Neuronal stem cell (in vitro differentiated cells): ENCODE results near the gene PIGP.

Experiments
- DNase-seq: peaks from one replicate; pipeline ENCODE4 v3.0.0-alpha.2; 2013; ENCODE audit warnings: low spot score
- H2AFZ ChIP-seq: one replicate; pipeline ENCODE4 v1.6.1; 2013; ENCODE audit warnings: mild to moderate bottlenecking, low read length, inconsistent platforms
- H2AK5ac ChIP-seq: 2 replicates; pipeline ENCODE4 v1.6.1; 2013; ENCODE audit warnings: low read depth, mild to moderate bottlenecking, inconsistent platforms, low read length, moderate library complexity, mixed read lengths
- H2BK120ac ChIP-seq: 2 replicates; pipeline ENCODE4 v1.6.1; 2013; ENCODE audit warnings: low read depth, mild to moderate bottlenecking, inconsistent platforms, low read length, moderate library complexity, mixed read lengths
- H2BK12ac ChIP-seq: one replicate; pipeline ENCODE4 v1.6.1; 2013; ENCODE audit warnings: low read length, inconsistent platforms
- H2BK15ac ChIP-seq: 2 replicates; pipeline ENCODE4 v1.6.1; 2013; ENCODE audit warnings: mild to moderate bottlenecking, low read length, inconsistent platforms, mixed read lengths
- H2BK5ac ChIP-seq: one replicate; pipeline ENCODE4 v1.6.1; 2013; ENCODE audit warnings: inconsistent platforms, mild to moderate bottlenecking, low read length, moderate library complexity
- H3K14ac ChIP-seq: one replicate; pipeline ENCODE4 v1.6.1; 2013; ENCODE audit warnings: low read length, inconsistent platforms
- H3K18ac ChIP-seq: 2 replicates; pipeline ENCODE4 v1.6.1; 2013; ENCODE audit warnings: low read length, inconsistent platforms
- H3K23ac ChIP-seq: 2 replicates; pipeline ENCODE4 v1.6.1; 2013; ENCODE audit warnings: low read depth, mild to moderate bottlenecking, mixed read lengths, low read length, inconsistent platforms; ENCODE audit not compliant: poor library complexity
- H3K27ac ChIP-seq: replicated peaks from 3 replicates; pipeline ENCODE4 v1.5.1; 2013; ENCODE audit warnings: low read length, inconsistent platforms
- H3K27me3 ChIP-seq, 3 experiments: 2 replicates each; pipeline ENCODE4 v1.6.1; 2013; ENCODE audit warnings: low read length in 3 of 3, mild to moderate bottlenecking in 2 of 3, inconsistent platforms in 1 of 3, low read depth in 1 of 3, mixed read lengths in 1 of 3, moderate library complexity in 1 of 3; ENCODE audit not compliant: control insufficient read depth in 3 of 3, insufficient read depth in 3 of 3
- H3K36me3 ChIP-seq, 2 donors: replicated peaks in 1 of 2; 2 replicates each; pipeline ENCODE4 v1.6.1; 2013; ENCODE audit warnings: low read length in 2 of 2; ENCODE audit not compliant: control insufficient read depth in 2 of 2, insufficient read depth in 2 of 2
- H3K4ac ChIP-seq: 2 replicates; pipeline ENCODE4 v1.6.1; 2013; ENCODE audit warnings: inconsistent platforms, mild to moderate bottlenecking, low read length, moderate library complexity
- H3K4me1 ChIP-seq, 2 donors: 1 replicate in 1 of 2; 2 replicates in 1 of 2; pipeline ENCODE4 v1.6.1; 2013; ENCODE audit warnings: low read length in 2 of 2, low read depth in 1 of 2; ENCODE audit not compliant: control insufficient read depth in 2 of 2, insufficient read depth in 1 of 2
- H3K4me2 ChIP-seq: one replicate; pipeline ENCODE4 v1.6.1; 2013; ENCODE audit warnings: mild to moderate bottlenecking, low read length, inconsistent platforms; ENCODE audit not compliant: insufficient read depth, poor library complexity, severe bottlenecking
- H3K4me3 ChIP-seq, 2 donors: 2 replicates each; pipeline ENCODE4 v1.5.1; 2013; ENCODE audit warnings: low read length in 2 of 2, mild to moderate bottlenecking in 2 of 2, inconsistent platforms in 1 of 2, moderate library complexity in 1 of 2
- H3K79me1 ChIP-seq: one replicate; pipeline ENCODE4 v1.6.1; 2013; ENCODE audit warnings: low read depth, mild to moderate bottlenecking, inconsistent platforms, low read length, moderate library complexity
- H3K9ac ChIP-seq: one replicate; pipeline ENCODE4 v1.6.1; 2013; ENCODE audit warnings: mild to moderate bottlenecking, low read depth, low read length, inconsistent platforms; ENCODE audit not compliant: poor library complexity
- H3K9me3 ChIP-seq, 2 donors: replicated peaks in 1 of 2; 2 replicates each; pipeline versions ENCODE3 to v1.6.1; 2013; ENCODE audit warnings: low read length in 2 of 2, mild to moderate bottlenecking in 2 of 2, inconsistent platforms in 1 of 2, low read depth in 1 of 2, mixed read lengths in 1 of 2, moderate library complexity in 1 of 2; ENCODE audit not compliant: control insufficient read depth in 2 of 2, insufficient read depth in 1 of 2
- H4K8ac ChIP-seq: one replicate; pipeline ENCODE4 v1.6.1; 2013; ENCODE audit warnings: low read depth, mild to moderate bottlenecking, inconsistent platforms, low read length, moderate library complexity
- H4K91ac ChIP-seq: one replicate; pipeline ENCODE4 v1.6.1; 2013; ENCODE audit warnings: low read length, low read depth, mild to moderate bottlenecking, inconsistent platforms; ENCODE audit not compliant: poor library complexity
- WGBS, 2 donors: extraction: QIAGEN DNeasy Blood & Tissue Kit; methylation state at CpG; one replicate each; pipeline ENCODE4 v1.1.7; 2013; ENCODE audit warnings: missing lambda C conversion rate in 2 of 2, mixed read lengths in 1 of 2; ENCODE audit not compliant: insufficient read length in 2 of 2, insufficient replicate concordance in 1 of 2; ENCODE audit errors: extremely low coverage in 2 of 2; 5-methylcytosine and 5-hydroxymethylcytosine counted together

Gene PIGP

GRCh38 chr21:37095821-37096220 lies 22.9 kb upstream of the PIGP start:
- H3K9me3 ChIP-seq, result peaks cover 0 to 4% of the 10 kb centered on the region in 2 donors
- no peak overlapping the region for H2BK120ac ChIP-seq
- H3K23ac ChIP-seq, result no peak overlapping the region
- H2AK5ac ChIP-seq, result no peak overlapping the region
- no peak overlapping the region for H4K91ac ChIP-seq
- no CpG with 5 or more reads among the region's 4 CpGs for WGBS, 2 donors
- H3K4me3 ChIP-seq, result no peak overlapping the region
- H3K4me1 ChIP-seq, result peaks cover 0 to 3% of the 10 kb centered on the region in 2 donors
- no peak for DNase-seq
- no peak overlapping the region for H3K4me2 ChIP-seq
- H2AFZ ChIP-seq, result no peak overlapping the region
- no peak overlapping the region for H3K9ac ChIP-seq
- H3K79me1 ChIP-seq, result no peaks in the 10 kb centered on the region
- no peak overlapping the region for H3K14ac ChIP-seq
- H2BK5ac ChIP-seq, result no peak overlapping the region
- H2BK15ac ChIP-seq, result no peak overlapping the region
- H3K4ac ChIP-seq, result no peak overlapping the region
- H3K36me3 ChIP-seq, result peaks cover 13 to 96% of the 10 kb centered on the region in 2 donors
- no peak overlapping the region for H3K18ac ChIP-seq
- H3K27me3 ChIP-seq, result no peaks in the 10 kb centered on the region
- no peak overlapping the region for H4K8ac ChIP-seq
- H2BK12ac ChIP-seq, result no peak overlapping the region
- peak overlapping the region; percentile 9 for H3K27ac ChIP-seq

GRCh38 chr21:37093977-37094376 lies 21.1 kb upstream of the PIGP start:
- no peak overlapping the region for H3K4me3 ChIP-seq
- no peak overlapping the region for H3K9ac ChIP-seq
- no peak overlapping the region for H2AK5ac ChIP-seq
- no peak overlapping the region for H4K91ac ChIP-seq
- peaks cover 11 to 96% of the 10 kb centered on the region in 2 donors for H3K36me3 ChIP-seq
- H4K8ac ChIP-seq, result no peak overlapping the region
- H3K23ac ChIP-seq, result no peak overlapping the region
- no peak overlapping the region for H2BK5ac ChIP-seq
- no peak overlapping the region for H2BK15ac ChIP-seq
- no peak overlapping the region for H2AFZ ChIP-seq
- H3K4ac ChIP-seq, result no peak overlapping the region
- H3K14ac ChIP-seq, result no peak overlapping the region
- no peak overlapping the region for H3K18ac ChIP-seq
- H3K27ac ChIP-seq, result no peak overlapping the region
- H3K4me1 ChIP-seq, result peaks cover 0 to 3% of the 10 kb centered on the region in 2 donors
- no peak overlapping the region for H2BK120ac ChIP-seq
- peaks cover 0 to 10% of the 10 kb centered on the region in 2 donors for H3K9me3 ChIP-seq
- H3K4me2 ChIP-seq, result no peak overlapping the region
- no peak overlapping the region for H2BK12ac ChIP-seq
- DNase-seq, result no peak
- no peaks in the 10 kb centered on the region for H3K79me1 ChIP-seq
- no peaks in the 10 kb centered on the region for H3K27me3 ChIP-seq

- no peak overlapping the region for H3K27ac ChIP-seq
- no peak overlapping the region for H3K14ac ChIP-seq
- no peak overlapping the region for H3K23ac ChIP-seq
- H3K9me3 ChIP-seq, result peaks cover 0 to 13% of the 10 kb centered on the region in 2 donors
- peaks cover 2 to 74% of the 10 kb centered on the region in 2 donors for H3K36me3 ChIP-seq
- no peak overlapping the region for H2BK15ac ChIP-seq
- H2AFZ ChIP-seq, result no peak overlapping the region
- no peak overlapping the region for H2BK120ac ChIP-seq
- H4K91ac ChIP-seq, result no peak overlapping the region
- no CpG with 5 or more reads among the region's 5 CpGs for WGBS, 2 donors
- no peak overlapping the region for H3K4ac ChIP-seq
- H3K9ac ChIP-seq, result no peak overlapping the region
- H3K27me3 ChIP-seq, result no peaks in the 10 kb centered on the region
- no peak overlapping the region for H4K8ac ChIP-seq
- H3K79me1 ChIP-seq, result no peaks in the 10 kb centered on the region
- no peak overlapping the region for H2BK12ac ChIP-seq
- H3K4me2 ChIP-seq, result no peak overlapping the region
- no peak overlapping the region for H2AK5ac ChIP-seq
- no peak overlapping the region for H2BK5ac ChIP-seq
- H3K4me3 ChIP-seq, result no peak overlapping the region
- no peaks in the 10 kb centered on the region for H3K4me1 ChIP-seq
- H3K18ac ChIP-seq, result no peak overlapping the region
- no peak for DNase-seq
These were observed 15.4 kb upstream of the PIGP start for GRCh38 chr21:37088186-37088735.

GRCh38 chr21:37087188-37087587 lies 14.3 kb upstream of the PIGP start:
- H3K9me3 ChIP-seq, result peaks cover 0 to 17% of the 10 kb centered on the region in 2 donors
- no peak for DNase-seq
- no peak overlapping the region for H3K4ac ChIP-seq
- no peaks in the 10 kb centered on the region for H3K4me1 ChIP-seq
- no peak overlapping the region for H3K14ac ChIP-seq
- H3K36me3 ChIP-seq, result peaks cover 2 to 66% of the 10 kb centered on the region in 2 donors
- no peaks in the 10 kb centered on the region for H3K79me1 ChIP-seq
- no peak overlapping the region for H2AFZ ChIP-seq
- H3K27me3 ChIP-seq, result no peaks in the 10 kb centered on the region
- no peak overlapping the region for H3K27ac ChIP-seq
- no peak overlapping the region for H2BK15ac ChIP-seq
- H2AK5ac ChIP-seq, result no peak overlapping the region
- H4K8ac ChIP-seq, result no peak overlapping the region
- H4K91ac ChIP-seq, result no peak overlapping the region
- H3K9ac ChIP-seq, result no peak overlapping the region
- no peak overlapping the region for H3K23ac ChIP-seq
- no peak overlapping the region for H2BK120ac ChIP-seq
- H3K4me3 ChIP-seq, result no peak overlapping the region
- H2BK5ac ChIP-seq, result no peak overlapping the region
- H3K4me2 ChIP-seq, result no peak overlapping the region
- no peak overlapping the region for H2BK12ac ChIP-seq
- no peak overlapping the region for H3K18ac ChIP-seq
- no CpG with 5 or more reads among the region's 5 CpGs for WGBS, 2 donors
